Measurements from ENCODE around the gene KCNIP2. TPM values are rescaled to one million over a fixed set of nuclear protein-coding genes. Genes with fewer than 3 reads are reported as not detected.

The KCNIP2 gene
- total RNA-seq, 2 donors from 2014 or later = 2.3 to 3.7 TPM

DNA sequence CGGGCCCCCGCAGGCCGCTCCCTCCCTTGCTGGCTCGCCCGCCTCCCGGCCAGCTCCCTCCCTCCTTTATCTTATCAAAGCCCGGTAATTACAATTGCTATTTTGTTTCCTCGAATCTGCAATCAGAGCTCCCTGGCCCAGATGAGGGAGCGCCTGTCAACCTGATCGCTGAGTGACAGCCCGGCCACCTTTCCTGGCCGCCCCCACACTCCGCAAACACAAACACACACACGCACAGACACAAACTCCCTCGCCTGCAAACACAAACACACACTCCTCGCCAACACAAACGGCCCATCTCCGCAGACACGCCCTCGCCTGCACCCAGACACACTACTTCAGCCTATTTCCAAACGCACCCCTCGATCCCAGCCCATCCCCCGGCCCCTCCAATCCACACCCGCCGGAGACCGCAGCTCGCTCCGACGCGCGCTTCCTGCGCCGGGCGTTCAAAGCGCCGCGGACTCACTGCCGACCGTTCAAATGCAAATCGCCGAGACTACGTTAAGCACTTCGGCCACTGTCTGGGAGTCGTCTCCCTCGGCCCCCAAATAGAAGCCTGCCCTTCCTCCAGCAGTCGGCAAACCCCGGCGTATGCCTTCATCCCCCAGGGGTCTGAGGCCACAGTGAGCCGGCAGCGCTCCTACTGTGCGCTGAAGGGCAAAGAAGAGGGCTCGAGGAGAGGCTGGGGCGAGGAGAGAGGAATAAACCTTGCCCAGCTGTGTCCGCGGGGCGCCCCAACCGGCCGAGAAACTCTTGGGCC, 64.6 kb downstream of the KCNIP2 start:
- peak; percentile 73 to 74 for DNase-seq
- intact Hi-C loops (cut with DNase I, micrococcal nuclease) = loop anchor here in 1 of 2 donors (10.0 kb wide), 1 partner anchor 564 kb away; no protein-coding TSS in a partner anchor
- peak; percentile 68 for ATAC-seq

DNA sequence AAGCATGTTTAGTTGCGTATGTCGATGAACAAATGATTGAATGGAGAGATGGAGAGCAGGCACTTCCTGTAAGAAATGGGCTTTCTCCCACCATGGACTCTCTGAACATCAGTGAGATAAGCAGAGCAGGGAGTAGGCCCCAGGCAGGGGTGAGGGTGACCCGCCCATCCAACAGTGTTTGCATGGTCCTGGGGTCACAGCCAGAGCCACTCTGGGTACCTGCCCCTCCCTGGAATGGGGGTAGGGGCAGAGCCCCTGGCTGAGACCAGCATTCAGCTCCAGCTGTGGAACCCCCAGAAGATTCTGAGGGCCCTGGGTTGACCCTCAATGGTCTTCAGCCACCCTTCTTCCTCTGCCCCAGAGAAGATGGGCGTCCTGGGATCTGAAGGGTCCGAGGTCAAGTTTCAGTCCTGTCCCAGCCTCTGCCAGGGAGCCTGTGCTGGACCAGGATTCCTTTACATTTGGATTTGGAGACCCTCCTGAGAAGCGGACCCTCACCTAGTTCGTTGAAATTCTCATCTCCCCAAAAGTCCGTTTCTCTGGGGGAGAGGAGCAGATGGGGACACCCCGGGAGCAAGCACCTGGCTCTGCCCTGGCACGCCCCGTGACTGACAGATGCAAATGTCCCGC, 65.3 kb downstream of the KCNIP2 start:
- ATAC-seq (no peak), DNase-seq (no peak)
- intact Hi-C loops (cut with DNase I, micrococcal nuclease) = loop anchor here in 1 of 2 donors (10.0 kb wide), 1 partner anchor 563 kb away; no protein-coding TSS in a partner anchor

DNA sequence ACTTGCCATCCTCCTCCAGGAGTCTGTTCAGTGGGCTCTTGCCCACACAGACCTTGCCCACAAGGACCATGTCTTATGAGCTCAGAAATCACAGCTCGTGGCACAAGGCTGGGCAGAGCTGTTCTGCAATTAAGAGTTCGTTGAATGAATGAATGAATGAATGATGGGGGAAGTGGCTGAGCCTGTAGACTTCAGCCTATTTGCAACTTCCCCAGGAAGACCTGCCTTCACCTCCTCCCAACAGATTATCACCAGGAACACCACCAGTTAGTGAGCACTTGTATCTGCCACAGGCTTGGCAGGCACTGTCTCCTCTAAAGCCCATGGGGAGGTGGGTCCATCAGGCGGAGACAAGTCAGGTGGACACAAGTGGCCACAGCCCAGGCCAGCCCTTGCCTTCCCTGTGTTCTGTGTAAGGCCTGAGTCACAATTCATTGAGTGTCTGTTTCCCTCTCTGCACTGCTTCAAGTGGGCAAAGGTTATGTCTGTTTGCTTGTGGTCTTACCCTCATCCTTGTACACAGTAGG, 65.9 kb downstream of the KCNIP2 start:
- intact Hi-C loops (cut with DNase I, micrococcal nuclease) = loop anchor here in 1 of 2 donors (10.0 kb wide), 1 partner anchor 563 kb away; no protein-coding TSS in a partner anchor
- DNase-seq (no peak), ATAC-seq (no peak)

DNA sequence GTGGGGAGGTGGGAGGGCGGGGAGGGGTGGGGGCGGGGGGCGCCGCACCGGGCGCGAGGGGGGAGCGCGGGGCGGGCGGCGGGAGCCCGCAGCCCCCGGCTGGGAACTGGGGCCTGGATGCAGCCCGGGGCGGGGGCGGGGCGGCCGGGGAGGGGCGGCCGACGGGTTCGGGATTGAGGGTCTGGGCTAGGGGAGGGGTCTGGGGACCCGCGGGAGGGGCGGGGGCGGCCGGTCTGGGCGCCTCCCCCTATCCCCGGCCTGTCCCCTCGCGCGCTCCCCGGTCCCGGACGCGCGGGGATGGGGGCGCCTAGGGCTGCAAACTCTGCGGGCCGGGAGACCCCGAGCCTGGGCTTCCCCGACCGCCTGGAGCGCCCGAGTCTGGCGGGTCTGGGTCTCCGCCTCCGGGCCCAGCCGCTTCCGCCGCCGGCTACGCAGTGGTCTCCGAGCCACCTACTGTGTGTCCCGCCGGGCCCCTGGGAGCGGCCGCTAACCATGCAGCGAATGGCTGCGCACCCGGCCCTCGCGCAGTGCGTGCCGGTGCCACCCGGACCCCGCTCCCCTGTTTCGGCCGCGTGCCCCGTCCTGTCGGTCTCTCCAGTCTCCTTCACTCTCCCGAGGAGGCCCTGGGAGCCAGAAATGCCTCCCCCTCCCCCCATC, 67.3 kb downstream of the KCNIP2 start:
- intact Hi-C loops (cut with DNase I, micrococcal nuclease) = loop anchor here in 1 of 2 donors (10.0 kb wide), 1 partner anchor 561 kb away; no protein-coding TSS in a partner anchor
- ATAC-seq (no peak), DNase-seq (no peak)

Other genes starting within 250 kb of the KCNIP2 start
- 10 to 100 TPM; 57.3 to 57.5 TPM for gene FBXW4, start 148.6 kb downstream of the KCNIP2 start, total RNA-seq
- gene FGF8, start 67.7 kb downstream of the KCNIP2 start, total RNA-seq = not detected
- gene NPM3, start 60.4 kb downstream of the KCNIP2 start, total RNA-seq = 10 to 100 TPM; 17.9 to 22.1 TPM
- 10 to 100 TPM; 81.9 to 83.3 TPM for gene OGA, start 25.4 kb downstream of the KCNIP2 start, total RNA-seq
- gene ARMH3, start 212.4 kb upstream of the KCNIP2 start, total RNA-seq = 10 to 100 TPM; 28.6 to 37.3 TPM
- gene HPS6, start 221.5 kb upstream of the KCNIP2 start, total RNA-seq = 10 to 100 TPM; 20.3 to 25.0 TPM